ENCODE results near the gene CENPX. TPM values are rescaled to one million over a fixed set of nuclear protein-coding genes. Genes with fewer than 3 reads are reported as not detected.
"Not testable (repeated sequence)": the region's sequence is repeated elsewhere in the genome, so short reads cannot be mapped to it uniquely, and the experiment has no call there.

Gene CENPX
- total RNA-seq, 1 experiment from 2014 or later, result 297 TPM

GRCh38 chr17:81998691-81999438, 23.8 kb downstream of the CENPX start:
- DNase-seq (ENCODE audit: low spot score), result no peak

GRCh38 chr17:81998212-81998611, 24.5 kb downstream of the CENPX start:
- no peak for DNase-seq (ENCODE audit: low spot score)

- DNase-seq (ENCODE audit: low spot score), result no peak
These were observed 25.8 kb downstream of the CENPX start for GRCh38 chr17:81996757-81997441.

GRCh38 chr17:81996232-81996756, 26.4 kb downstream of the CENPX start:
- no peak for DNase-seq (ENCODE audit: low spot score)

- no peak for DNase-seq (ENCODE audit: low spot score)
These were observed 27.0 kb downstream of the CENPX start for GRCh38 chr17:81995463-81996231.

GRCh38 chr17:81994593-81995462, 27.9 kb downstream of the CENPX start:
- no peak for DNase-seq (ENCODE audit: low spot score)

- no peak for DNase-seq (ENCODE audit: low spot score)
These were observed 28.7 kb downstream of the CENPX start for GRCh38 chr17:81993729-81994592.

GRCh38 chr17:81992306-81993102, 30.2 kb downstream of the CENPX start:
- DNase-seq (ENCODE audit: low spot score), result no peak

GRCh38 chr17:81991684-81992305, 30.9 kb downstream of the CENPX start:
- DNase-seq (ENCODE audit: low spot score), result peak; percentile 91

GRCh38 chr17:81990836-81991683, 31.6 kb downstream of the CENPX start:
- DNase-seq (ENCODE audit: low spot score), result no peak

GRCh38 chr17:81987161-81987770, 35.4 kb downstream of the CENPX start:
- DNase-seq (ENCODE audit: low spot score), result no peak

GRCh38 chr17:81986606-81987005, 36.1 kb downstream of the CENPX start:
- no peak for DNase-seq (ENCODE audit: low spot score)

GRCh38 chr17:81984773-81985410, 37.8 kb downstream of the CENPX start:
- DNase-seq (ENCODE audit: low spot score), result no peak

GRCh38 chr17:81983639-81984373, 38.9 kb downstream of the CENPX start:
- DNase-seq (ENCODE audit: low spot score), result no peak

GRCh38 chr17:81983011-81983638, 39.6 kb downstream of the CENPX start:
- no peak for DNase-seq (ENCODE audit: low spot score)

GRCh38 chr17:81981511-81981910, 41.2 kb downstream of the CENPX start:
- DNase-seq (ENCODE audit: low spot score), result not testable (repeated sequence)
